SKM-1 (cell line): ENCODE measurements around the gene NLRX1.
A peak's percentile ranks its signal among the peaks of the same experiment; 100 is the strongest.
"Not testable (repeated sequence)": the region's sequence is repeated elsewhere in the genome, so short reads cannot be mapped to it uniquely, and the experiment has no call there.

Experiments used
- DNase-seq: peaks from one replicate; lab custom pipeline; 2025; ENCODE audit not compliant: unreplicated experiment; lab: John Stamatoyannopoulos, UW

Gene NLRX1

DNA sequence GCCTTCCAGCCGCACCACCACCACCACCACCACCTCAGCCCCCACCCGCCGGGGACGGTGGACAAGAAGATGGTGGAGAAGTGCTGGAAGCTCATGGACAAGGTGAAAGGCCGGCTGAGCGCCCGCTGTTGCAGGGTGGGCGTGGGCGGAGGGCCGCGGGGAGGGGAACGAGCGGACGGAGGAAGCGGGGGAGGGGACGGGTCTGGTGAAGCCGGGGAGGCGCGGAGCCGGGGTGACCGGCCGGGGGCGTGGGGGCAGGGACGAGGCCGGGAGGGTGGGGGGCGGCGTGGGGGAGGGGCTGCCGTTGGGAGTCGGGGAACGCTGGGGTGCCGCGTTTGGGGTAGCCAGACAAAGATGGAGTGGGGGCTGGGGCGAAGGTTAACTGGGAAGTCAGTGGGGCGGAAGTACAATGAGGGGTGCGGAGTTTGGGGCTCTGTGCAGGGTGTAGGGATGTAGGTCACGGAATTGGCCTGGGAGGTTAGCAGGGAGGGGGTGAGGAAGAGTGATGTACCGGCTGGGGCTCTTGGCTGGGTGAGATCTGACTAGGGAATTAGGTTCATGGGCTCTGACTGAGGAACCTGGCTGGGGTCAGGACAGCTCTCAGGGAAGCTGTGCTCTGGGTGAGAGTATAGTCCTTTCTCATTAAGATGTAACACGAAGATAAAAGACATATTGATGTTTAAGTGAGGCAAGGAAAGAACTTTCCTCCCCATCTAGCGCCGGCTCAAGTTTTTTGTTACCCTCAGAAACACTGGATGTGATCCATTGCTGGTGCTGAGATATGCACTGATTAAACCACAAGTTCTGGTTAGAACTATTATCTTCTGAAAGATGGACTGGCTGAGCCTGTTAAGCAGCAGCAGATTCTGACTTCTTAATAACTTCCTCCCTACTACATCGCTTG, 38.2 kb downstream of the NLRX1 start:
- DNase-seq, result peak; percentile 45

DNA sequence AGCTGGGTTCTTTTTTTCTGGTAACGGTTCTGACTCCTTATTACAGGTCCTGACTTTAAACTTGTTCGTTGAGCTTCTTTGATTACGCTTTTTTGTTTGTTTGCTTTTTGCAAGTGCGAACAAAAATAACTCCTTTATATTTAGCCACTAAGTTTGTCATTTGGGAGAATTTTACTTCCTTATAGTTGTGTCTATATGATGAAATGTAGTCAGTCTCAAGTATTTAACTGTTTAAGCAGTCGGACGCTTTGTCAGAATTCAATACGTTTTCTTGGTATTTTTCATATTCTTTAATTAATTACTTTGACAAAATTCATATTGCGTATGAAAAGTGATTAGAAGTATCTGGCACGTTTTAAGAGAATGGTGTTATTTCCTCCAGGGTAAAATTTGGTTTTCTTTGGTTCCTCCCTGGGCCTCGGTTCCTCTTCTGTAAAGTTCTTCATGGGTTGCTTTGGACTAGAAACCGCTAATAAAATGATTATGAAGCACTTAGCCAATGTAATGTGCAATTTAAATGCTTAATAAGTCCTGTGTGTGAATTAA, 39.0 kb downstream of the NLRX1 start:
- DNase-seq, result peak; percentile 13

DNA sequence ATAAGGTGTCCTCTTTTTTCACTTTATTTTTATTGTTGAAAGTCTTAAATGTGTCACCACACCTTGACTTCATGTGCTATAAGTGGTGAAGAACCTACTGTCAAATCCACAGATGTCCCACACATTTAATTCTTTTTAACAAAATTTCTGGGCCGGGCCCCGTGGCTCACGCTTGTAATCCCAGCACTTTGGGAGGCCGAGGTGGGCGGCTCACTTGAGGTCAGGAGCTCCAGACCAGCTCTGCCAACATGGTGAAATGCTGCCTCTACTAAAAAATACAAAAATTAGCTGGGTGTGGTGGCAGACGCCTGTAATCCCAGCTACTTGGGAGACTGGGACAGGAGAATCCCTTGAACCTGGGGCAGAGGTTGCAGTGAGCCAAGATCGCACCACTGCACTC, 40.7 kb downstream of the NLRX1 start:
- no peak for DNase-seq

- DNase-seq, result no peak
Measured at GRCh38 chr11:119210050-119210449, 41.5 kb downstream of the NLRX1 start.

GRCh38 chr11:119218141-119218878, 49.8 kb downstream of the NLRX1 start:
- no peak for DNase-seq

- DNase-seq, result no peak
Measured at GRCh38 chr11:119222308-119222707, 53.8 kb downstream of the NLRX1 start.

DNA sequence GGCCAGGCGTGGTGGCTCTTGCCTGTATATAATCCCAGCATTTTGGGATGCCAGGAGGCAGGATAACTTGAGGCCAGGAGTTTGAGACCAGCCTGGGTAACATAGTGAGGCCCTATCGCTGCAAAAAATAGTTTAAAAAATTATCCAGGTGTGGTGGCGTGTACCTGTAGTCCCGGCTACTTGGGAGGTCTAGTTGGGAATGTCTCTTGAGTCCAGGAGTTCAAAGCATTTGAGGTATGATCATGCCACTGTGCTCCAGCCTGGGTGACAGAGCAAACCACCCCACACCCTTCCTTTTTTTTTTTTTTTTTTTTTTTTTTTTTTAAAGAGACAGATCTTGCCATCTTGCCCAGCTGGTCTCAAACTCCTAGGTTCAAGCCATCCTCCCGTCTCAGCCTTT, 54.4 kb downstream of the NLRX1 start:
- no peak for DNase-seq

DNA sequence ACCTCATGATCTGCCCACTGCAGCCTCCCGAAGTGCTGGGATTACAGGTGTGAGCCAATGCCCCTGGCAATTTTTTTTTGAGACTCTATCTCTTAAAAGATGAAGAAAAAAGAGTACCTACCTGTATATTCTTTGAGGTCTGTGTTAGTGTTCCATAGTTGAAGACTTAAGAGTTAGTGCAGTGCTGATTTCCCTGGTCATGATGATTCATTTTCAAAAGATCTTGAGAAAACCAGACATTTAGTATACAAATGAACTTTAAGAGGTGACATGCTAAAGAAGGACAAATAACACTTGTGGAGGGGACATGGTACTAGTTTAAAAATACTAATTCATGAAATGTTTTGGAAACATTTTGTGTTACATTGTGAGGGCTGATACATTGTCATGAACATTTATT, 55.3 kb downstream of the NLRX1 start:
- no peak for DNase-seq

DNA sequence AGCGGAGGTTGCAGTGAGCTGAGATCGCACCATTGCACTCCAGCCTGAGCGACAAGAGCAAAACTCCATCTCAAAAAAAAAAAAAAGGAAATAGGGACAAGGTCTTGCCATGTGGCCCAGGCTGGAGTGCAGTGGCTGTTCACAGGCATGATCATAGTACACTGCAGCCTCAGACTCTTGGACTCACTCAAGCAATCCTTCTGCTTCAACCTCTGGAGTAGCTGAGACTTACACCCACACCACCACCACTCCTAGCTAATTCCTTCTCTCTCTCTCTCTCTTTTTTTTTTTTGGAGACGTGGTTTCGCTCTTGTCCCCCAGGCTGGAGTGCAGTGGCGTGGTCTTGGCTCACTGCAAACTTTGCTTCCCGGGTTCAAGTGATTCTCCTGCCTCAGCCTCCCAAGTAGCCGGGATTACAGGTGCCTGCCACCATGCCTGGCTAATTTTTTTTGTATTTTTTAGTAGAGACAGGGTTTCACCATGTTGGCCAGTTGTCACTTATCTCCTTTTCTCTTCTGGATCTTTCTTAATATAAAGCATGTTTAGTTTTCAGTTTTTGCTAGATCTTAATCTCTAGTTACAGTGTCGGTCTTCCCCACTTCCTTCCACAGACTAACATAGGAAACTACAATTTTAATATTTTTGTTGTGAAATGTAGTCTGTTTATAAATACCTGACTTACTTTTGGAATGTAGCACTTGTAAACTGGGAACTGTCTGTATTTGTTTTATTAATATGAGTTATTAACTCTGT, 60.2 kb downstream of the NLRX1 start:
- not testable (repeated sequence) for DNase-seq

GRCh38 chr11:119229288-119229672, 60.8 kb downstream of the NLRX1 start:
- DNase-seq, result no peak

DNA sequence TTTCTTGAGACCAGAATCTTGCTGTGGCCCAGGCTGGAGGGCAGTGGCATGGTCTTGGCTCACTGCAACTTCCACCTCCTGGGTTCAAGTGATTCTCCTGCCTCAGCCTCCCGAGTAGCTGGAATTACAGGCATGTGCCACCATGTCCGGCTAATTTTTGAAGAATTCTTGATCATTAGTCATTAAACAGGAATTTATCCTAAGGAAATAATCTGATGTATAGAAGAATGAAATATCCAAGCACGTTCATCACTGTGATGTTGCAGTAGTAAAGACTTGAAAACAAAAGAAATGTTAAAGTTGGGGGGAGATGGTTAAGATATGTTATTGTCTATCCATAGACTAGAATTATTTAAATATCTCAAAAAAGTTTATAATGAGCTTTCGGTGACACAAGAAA, 61.2 kb downstream of the NLRX1 start:
- DNase-seq, result no peak
